Measurements from ENCODE around the gene PSMD8.

DNA sequence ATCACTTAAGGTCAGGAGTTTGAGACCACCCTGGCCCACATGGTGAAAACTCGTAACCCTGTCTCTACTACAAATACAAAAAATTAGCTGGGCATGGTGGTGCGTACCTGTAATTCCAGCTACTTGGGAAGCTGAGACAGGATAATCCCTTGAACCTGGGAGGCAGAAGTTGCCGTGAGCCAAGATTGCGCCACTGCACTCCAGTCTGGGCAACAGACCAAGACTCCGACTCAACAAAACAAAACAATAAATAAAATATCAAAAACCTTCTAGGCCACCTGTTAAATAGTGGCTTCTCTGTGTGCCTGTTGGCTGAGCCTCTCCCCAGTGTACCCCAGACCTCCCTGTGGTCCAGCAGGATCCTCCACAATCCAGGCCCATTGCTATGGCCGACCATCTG, 3.3 kb upstream of the PSMD8 start:
- TF ChIP-seq TAF1 (IDR thresholded peaks at IDR 0.05; ENCODE audit: low read depth) (no peak), RAD21 (IDR thresholded peaks at IDR 0.05; ENCODE audit: low read depth) (no peak), ZBTB7A (IDR thresholded peaks at IDR 0.05; ENCODE audit: low read depth) (no peak), EP300 (IDR thresholded peaks at IDR 0.05; ENCODE audit: borderline replicate concordance) (no peak), YY1 (IDR thresholded peaks at IDR 0.05; ENCODE audit: low read depth) (no peak)

All from Ishikawa (cell line).